Naive B cell (primary cell): Measurements from ENCODE around the gene PIPOX. TPM values are rescaled to one million over a fixed set of nuclear protein-coding genes. Genes with fewer than 3 reads are reported as not detected.

Source experiments
- ATAC-seq, 2 donors: fragments of 150-1000 bp; cut with Tn5 transposase; 2 replicates each; pipeline ENCODE4 v1.10.0; 2021; ENCODE audit warnings: low read depth in 2 of 2, mild to moderate bottlenecking in 2 of 2, moderate library complexity in 2 of 2
- DNase-seq: peaks from one replicate; pipeline ENCODE4 v3.0.0; 2022
- H3K27ac Mint-ChIP-seq, 6 donors: one replicate each; pipeline ENCODE4 v1.8.0; 2020 to 2022; ENCODE audit warnings: mild to moderate bottlenecking in 6 of 6, mixed read lengths in 6 of 6, moderate library complexity in 5 of 6, inconsistent platforms in 2 of 6
- H3K27me3 Mint-ChIP-seq, 3 donors: one replicate each; pipeline ENCODE4 v1.8.0; 2021 to 2022; ENCODE audit warnings: mixed read lengths in 3 of 3, mild to moderate bottlenecking in 1 of 3
- H3K36me3 Mint-ChIP-seq, 2 donors: one replicate each; pipeline ENCODE4 v1.8.0; 2020 to 2022; ENCODE audit warnings: mixed read lengths in 2 of 2, inconsistent platforms in 1 of 2, mild to moderate bottlenecking in 1 of 2
- H3K4me1 Mint-ChIP-seq, 3 donors: one replicate each; pipeline ENCODE4 v1.8.0; 2020 to 2022; ENCODE audit warnings: mixed read lengths in 3 of 3, inconsistent platforms in 1 of 3, mild to moderate bottlenecking in 1 of 3, moderate library complexity in 1 of 3
- H3K4me3 Mint-ChIP-seq, 8 donors: one replicate each; pipeline ENCODE4 v1.8.0; 2020 to 2022; ENCODE audit warnings: mild to moderate bottlenecking in 8 of 8, mixed read lengths in 8 of 8, moderate library complexity in 8 of 8, inconsistent platforms in 2 of 8
- H3K9me3 Mint-ChIP-seq, 7 donors: one replicate each; pipeline ENCODE4 v1.8.0; 2020 to 2022; ENCODE audit warnings: mixed read lengths in 7 of 7, mild to moderate bottlenecking in 5 of 7, inconsistent platforms in 2 of 7, moderate library complexity in 1 of 7
- polyA plus RNA-seq, 6 donors: library from polyadenylated mRNA; unstranded; fragments of 300-500 nt; fragmentation: Illumina TruSeq; gene quantifications; one replicate each; pipeline ENCODE4 v1.2.3, GENCODE V29; 2021; ENCODE audit warnings: low read depth in 6 of 6

The PIPOX gene
- polyA plus RNA-seq, 6 donors from 2014 or later = 0.23 to 2.8 (median 0.98) TPM

DNA sequence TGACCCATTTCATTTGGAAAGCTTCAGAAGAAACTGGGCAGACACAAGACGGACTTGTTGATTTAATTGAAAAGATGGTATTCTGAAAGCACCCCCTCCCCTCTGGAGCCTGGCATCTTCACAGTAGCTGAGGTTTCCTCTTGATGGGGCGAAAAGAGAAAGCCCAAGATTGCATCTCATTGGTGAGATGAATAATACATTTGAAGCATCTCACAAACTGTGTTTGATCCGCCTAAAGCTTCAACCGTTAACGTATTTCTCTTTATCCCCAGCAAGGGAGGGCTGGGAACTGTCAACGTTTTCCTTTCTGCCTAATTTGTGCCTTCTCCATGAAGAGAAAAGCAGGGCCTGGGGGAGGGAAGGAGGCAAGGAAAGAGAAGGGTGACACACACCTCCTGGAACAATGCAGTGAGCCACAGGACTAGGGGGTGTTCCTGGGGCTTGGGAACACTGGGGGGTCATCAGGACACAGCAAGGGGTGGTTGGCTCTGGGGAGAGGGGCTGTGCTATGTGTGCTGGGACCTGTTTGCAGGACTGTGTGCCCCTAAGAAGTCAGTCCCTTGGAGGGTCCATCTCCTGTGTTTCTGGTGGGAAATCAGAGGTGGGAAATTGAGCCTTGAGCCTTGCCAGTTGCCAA lies 18.5 kb upstream of the PIPOX start:
- H3K36me3 Mint-ChIP-seq = peaks cover 0 to 5% of the 10 kb centered on the region in 2 donors
- ATAC-seq (no peak), DNase-seq (no peak)
- no peaks in the 10 kb centered on the region for H3K9me3 Mint-ChIP-seq
- H3K27me3 Mint-ChIP-seq = peaks cover 61 to 82% (median 74%) of the 10 kb centered on the region in 3 donors
- H3K27ac Mint-ChIP-seq = peak overlapping the region in 1 of 6 donors; percentile 36
- H3K4me1 Mint-ChIP-seq = peaks cover 2 to 7% (median 3%) of the 10 kb centered on the region in 3 donors
- no peak overlapping the region for H3K4me3 Mint-ChIP-seq

GRCh38 chr17:29031488-29031887 lies 11.5 kb upstream of the PIPOX start:
- H3K27ac Mint-ChIP-seq = peak overlapping the region in 1 of 6 donors; percentile 6

DNA sequence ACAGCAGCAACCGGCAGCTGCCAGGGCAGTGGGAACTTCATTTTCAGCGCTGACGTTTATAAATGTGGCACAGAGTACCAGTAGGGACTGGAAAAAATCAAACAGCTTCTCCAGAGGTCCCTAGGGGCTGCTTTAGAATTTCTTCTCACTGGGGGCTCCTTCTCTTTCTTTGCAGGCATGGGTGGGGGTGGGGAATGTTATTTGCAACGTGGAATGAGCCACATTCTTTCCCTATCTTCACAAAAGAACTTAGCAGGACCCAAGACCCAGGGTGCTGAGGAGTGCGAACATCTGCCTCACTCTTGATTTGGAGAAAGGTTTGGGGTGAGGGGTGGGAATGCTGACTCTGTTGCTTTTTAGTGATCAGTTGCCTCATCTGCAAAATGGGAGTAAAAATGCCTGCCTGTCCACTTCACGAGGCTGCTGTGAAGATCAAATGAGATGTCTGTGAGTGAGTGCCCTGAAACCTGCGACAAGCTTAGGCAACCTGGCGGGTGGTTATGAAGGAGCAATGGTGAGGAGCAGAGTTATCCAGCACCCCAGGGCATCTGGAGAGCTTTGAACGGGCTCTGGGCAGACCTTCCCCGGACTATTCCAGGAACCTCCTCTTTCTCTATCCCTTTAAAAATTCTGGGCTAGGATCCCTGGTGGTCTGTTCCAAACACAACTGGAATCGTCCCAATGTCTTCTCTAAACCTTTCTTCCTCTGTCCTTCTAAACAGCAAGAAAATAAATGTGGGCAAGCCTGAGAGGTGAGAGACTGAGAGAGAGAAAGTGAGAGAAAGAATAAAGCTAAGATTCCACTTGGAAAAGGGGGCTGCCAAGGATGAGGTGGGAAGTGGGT lies 10.7 kb upstream of the PIPOX start:
- no peak overlapping the region for H3K4me3 Mint-ChIP-seq
- peaks cover 0 to 14% of the 10 kb centered on the region in 2 donors for H3K36me3 Mint-ChIP-seq
- ATAC-seq = no peak
- DNase-seq = no peak
- H3K9me3 Mint-ChIP-seq = peaks cover 7 to 21% (median 15%) of the 10 kb centered on the region in 7 donors
- H3K27ac Mint-ChIP-seq = no peak overlapping the region
- H3K27me3 Mint-ChIP-seq = peaks cover 60 to 73% (median 62%) of the 10 kb centered on the region in 3 donors
- no peaks in the 10 kb centered on the region for H3K4me1 Mint-ChIP-seq

More at GRCh38 chr17:29031488-29031887, 11.5 kb upstream of the PIPOX start:
- ATAC-seq (no peak), DNase-seq (no peak)
- peaks cover 0 to 14% of the 10 kb centered on the region in 2 donors for H3K36me3 Mint-ChIP-seq
- no peak overlapping the region for H3K4me3 Mint-ChIP-seq
- peaks cover 7 to 21% (median 15%) of the 10 kb centered on the region in 7 donors for H3K9me3 Mint-ChIP-seq
- peaks cover 63 to 79% (median 69%) of the 10 kb centered on the region in 3 donors for H3K27me3 Mint-ChIP-seq
- no peaks in the 10 kb centered on the region for H3K4me1 Mint-ChIP-seq

- Mint-ChIP-seq H3K27me3 (peaks cover 56 to 67% (median 57%) of the 10 kb centered on the region in 3 donors), H3K4me3 (no peak overlapping the region), H3K9me3 (peaks cover 7 to 21% (median 15%) of the 10 kb centered on the region in 7 donors), H3K4me1 (no peaks in the 10 kb centered on the region), H3K36me3 (peaks cover 0 to 14% of the 10 kb centered on the region in 2 donors), H3K27ac (no peak overlapping the region)
- ATAC-seq (no peak), DNase-seq (no peak)
Measured at GRCh38 chr17:29032857-29033197, 10.1 kb upstream of the PIPOX start.

DNA sequence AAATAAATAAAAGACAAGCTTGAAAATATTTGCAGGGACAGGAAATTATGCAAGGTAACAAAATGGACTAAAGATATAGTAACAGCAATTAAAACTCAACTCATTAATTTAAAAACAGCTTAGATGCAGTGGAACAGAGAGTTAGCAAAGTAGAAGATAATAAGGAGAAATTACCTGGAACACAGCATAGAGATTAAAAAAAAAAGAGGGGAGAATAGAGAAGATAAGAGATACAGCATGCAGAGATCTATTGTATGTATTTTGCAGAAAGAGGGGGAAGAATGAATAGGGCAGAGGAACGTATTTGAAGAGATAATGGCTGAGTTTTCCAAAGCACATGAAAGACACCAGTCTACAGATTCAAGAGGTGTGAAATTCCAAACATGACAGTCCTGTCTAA lies 8.4 kb upstream of the PIPOX start:
- Mint-ChIP-seq H3K27me3 (peaks cover 43 to 57% (median 48%) of the 10 kb centered on the region in 3 donors), H3K36me3 (peaks cover 0 to 14% of the 10 kb centered on the region in 2 donors), H3K4me1 (no peaks in the 10 kb centered on the region), H3K27ac (no peak overlapping the region), H3K4me3 (no peak overlapping the region), H3K9me3 (peaks cover 7 to 21% (median 15%) of the 10 kb centered on the region in 7 donors)
- ATAC-seq = no peak
- no peak for DNase-seq

DNA sequence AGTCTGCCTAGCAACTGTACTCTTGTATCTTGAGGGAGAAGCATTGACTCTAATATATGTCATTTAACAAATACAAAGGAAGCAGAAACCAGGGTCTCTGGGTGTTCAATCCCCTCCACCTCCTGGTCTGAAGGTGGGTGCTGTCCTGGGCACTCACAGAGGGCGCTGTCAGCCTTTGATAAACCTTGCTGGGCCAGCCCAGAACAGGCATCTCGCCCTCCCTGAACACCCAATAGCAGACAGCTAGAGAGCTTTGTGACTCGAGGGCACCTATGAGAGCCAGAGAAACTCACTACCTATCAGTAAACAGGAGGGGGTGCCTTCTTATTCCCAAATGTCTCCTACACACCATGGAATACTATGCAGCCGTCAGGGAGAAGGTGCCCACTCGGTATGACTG lies 6.4 kb upstream of the PIPOX start:
- Mint-ChIP-seq H3K27ac (no peak overlapping the region), H3K4me3 (no peak overlapping the region), H3K9me3 (peaks cover 7 to 21% (median 15%) of the 10 kb centered on the region in 7 donors), H3K4me1 (peaks cover 0 to 5% (median 0%) of the 10 kb centered on the region in 3 donors), H3K27me3 (peaks cover 31 to 43% (median 38%) of the 10 kb centered on the region in 3 donors), H3K36me3 (peaks cover 0 to 14% of the 10 kb centered on the region in 2 donors)
- ATAC-seq (no peak), DNase-seq (no peak)

GRCh38 chr17:29037739-29038084 lies 5.2 kb upstream of the PIPOX start:
- ATAC-seq = no peak
- Mint-ChIP-seq H3K4me1 (peaks cover 5 to 16% (median 7%) of the 10 kb centered on the region in 3 donors), H3K9me3 (peaks cover 7 to 21% (median 15%) of the 10 kb centered on the region in 7 donors)

GRCh38 chr17:29038085-29038795 lies 4.7 kb upstream of the PIPOX start:
- Mint-ChIP-seq H3K9me3 (peaks cover 7 to 21% (median 15%) of the 10 kb centered on the region in 7 donors), H3K36me3 (peaks cover 0 to 14% of the 10 kb centered on the region in 2 donors)
- no peak for ATAC-seq

More at GRCh38 chr17:29037739-29038084, 5.2 kb upstream of the PIPOX start:
- Mint-ChIP-seq H3K27ac (no peak overlapping the region), H3K4me3 (no peak overlapping the region), H3K36me3 (peaks cover 0 to 14% of the 10 kb centered on the region in 2 donors), H3K27me3 (peaks cover 19 to 32% (median 27%) of the 10 kb centered on the region in 3 donors)
- no peak for DNase-seq

DNA sequence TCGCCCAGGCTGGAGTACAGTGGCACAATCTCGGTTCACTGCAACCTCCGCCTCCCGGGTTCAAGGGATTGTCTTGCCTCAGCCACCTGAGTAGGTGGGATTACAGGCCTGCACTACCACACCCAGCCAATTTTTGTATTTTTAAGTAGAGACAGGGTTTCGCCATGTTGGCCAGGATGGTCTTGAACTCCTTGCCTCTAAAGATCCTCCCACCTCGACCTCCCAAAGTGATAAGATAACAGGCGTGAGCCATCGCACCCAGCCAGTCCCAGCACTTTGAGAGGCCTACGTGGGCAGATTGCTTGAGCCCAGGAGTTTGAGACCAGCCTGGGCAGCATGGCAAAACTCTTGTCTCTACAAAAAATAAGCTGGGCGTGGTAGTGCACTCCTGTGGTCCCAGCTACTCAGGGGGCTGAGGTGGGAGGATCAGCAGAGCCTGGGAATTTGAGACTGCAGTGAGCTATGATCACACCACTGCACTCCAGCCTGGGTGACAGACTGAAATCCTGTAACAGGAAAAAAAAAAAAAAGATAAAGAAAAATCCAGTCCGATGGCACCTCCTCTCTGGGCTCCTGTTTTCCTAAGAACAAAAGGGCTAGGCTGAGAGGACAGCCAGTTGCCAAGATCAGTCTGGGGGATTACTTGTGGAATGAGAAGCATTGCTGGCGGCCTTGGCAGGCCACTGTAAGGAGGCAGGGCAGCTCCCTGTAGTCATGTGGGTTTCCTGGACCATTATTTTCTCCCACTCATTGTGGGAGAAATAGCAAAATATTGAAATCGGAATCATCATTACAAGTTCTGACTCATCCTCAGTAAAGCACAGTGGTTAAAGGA lies 3.0 kb upstream of the PIPOX start:
- Mint-ChIP-seq H3K36me3 (peaks cover 0 to 5% of the 10 kb centered on the region in 2 donors), H3K27ac (no peak overlapping the region), H3K27me3 (peaks cover 5 to 14% (median 9%) of the 10 kb centered on the region in 3 donors), H3K9me3 (peaks cover 3 to 6% (median 4%) of the 10 kb centered on the region in 7 donors), H3K4me1 (peaks cover 15 to 24% (median 17%) of the 10 kb centered on the region in 3 donors), H3K4me3 (no peak overlapping the region)
- DNase-seq = no peak
- ATAC-seq = no peak

More at GRCh38 chr17:29038085-29038795, 4.7 kb upstream of the PIPOX start:
- no peak for DNase-seq
- Mint-ChIP-seq H3K4me3 (no peak overlapping the region), H3K4me1 (peaks cover 10 to 21% (median 12%) of the 10 kb centered on the region in 3 donors), H3K27ac (no peak overlapping the region), H3K27me3 (peaks cover 16 to 27% (median 22%) of the 10 kb centered on the region in 3 donors)

- ATAC-seq = no peak
- peaks cover 4 to 9% (median 4%) of the 10 kb centered on the region in 3 donors for H3K27me3 Mint-ChIP-seq
- no peaks in the 10 kb centered on the region for H3K36me3 Mint-ChIP-seq
- H3K4me1 Mint-ChIP-seq = peaks cover 15 to 24% (median 17%) of the 10 kb centered on the region in 3 donors
- H3K4me3 Mint-ChIP-seq = peak overlapping the region in 1 of 8 donors; percentile 54
- H3K9me3 Mint-ChIP-seq = no peaks in the 10 kb centered on the region
- no peak overlapping the region for H3K27ac Mint-ChIP-seq
- no peak for DNase-seq
Measured at GRCh38 chr17:29041091-29041490, 1.9 kb upstream of the PIPOX start.

DNA sequence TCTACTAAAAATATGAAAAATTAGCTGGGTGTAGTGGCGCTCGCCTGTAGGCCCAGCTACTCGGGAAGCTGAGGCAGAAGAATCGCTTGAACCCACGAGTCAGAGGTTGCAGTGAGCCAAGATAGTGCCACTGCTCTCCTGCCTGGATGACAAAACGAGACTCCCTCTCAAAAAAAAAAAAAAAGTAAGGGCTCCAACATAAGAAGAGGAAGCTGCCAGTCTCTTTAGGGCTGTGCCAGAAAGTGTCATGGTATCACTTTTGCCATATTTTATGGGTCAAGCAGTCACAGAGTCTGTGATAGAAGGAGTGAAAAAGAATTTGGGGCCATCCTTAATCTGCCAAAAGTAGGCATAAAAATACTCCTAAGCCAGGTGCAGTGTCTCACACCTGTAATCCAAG lies 1.4 kb upstream of the PIPOX start:
- Mint-ChIP-seq H3K36me3 (no peaks in the 10 kb centered on the region), H3K27ac (no peak overlapping the region), H3K27me3 (peaks cover 4 to 9% (median 8%) of the 10 kb centered on the region in 3 donors), H3K4me1 (peaks cover 15 to 24% (median 17%) of the 10 kb centered on the region in 3 donors), H3K4me3 (peak overlapping the region in 1 of 8 donors; percentile 54), H3K9me3 (no peaks in the 10 kb centered on the region)
- ATAC-seq (no peak), DNase-seq (no peak)

GRCh38 chr17:29042026-29042678 lies 789 bp upstream of the PIPOX start:
- peak overlapping the region in 1 of 6 donors; percentile 65 for H3K27ac Mint-ChIP-seq
- no peak for DNase-seq
- H3K9me3 Mint-ChIP-seq = no peaks in the 10 kb centered on the region
- peaks cover 15 to 24% (median 17%) of the 10 kb centered on the region in 3 donors for H3K4me1 Mint-ChIP-seq
- peaks cover 4 to 12% (median 8%) of the 10 kb centered on the region in 3 donors for H3K27me3 Mint-ChIP-seq
- H3K36me3 Mint-ChIP-seq = no peaks in the 10 kb centered on the region
- no peak for ATAC-seq
- H3K4me3 Mint-ChIP-seq = peak overlapping the region in 4 of 8 donors; percentile 15 to 43 (median 30)
